PC-9 (cell line): ENCODE measurements around the gene HSBP1L1. TPM values are rescaled to one million over a fixed set of nuclear protein-coding genes. Genes with fewer than 3 reads are reported as not detected.
A peak's percentile ranks its signal among the peaks of the same experiment; 100 is the strongest.

Source experiments
- BruUV-seq: library from RNA; stranded (reverse); fragments of 400-500 nt; replicated peaks from 2 replicates; lab custom pipeline; 2021; lab: Mats Ljungman, UMichigan
- CTCF ChIA-PET: fragments of 300-600 bp; sonication (Branson Sonifier 250); formaldehyde crosslinking; loops from one replicate; lab custom pipeline; 2022; ENCODE audit warnings: antibody characterized with exemption; lab: Charles Lee
- POLR2A ChIA-PET: fragments of 300-600 bp; sonication (Branson Sonifier 250); formaldehyde crosslinking; loops from one replicate; lab custom pipeline; 2022; ENCODE audit warnings: antibody characterized with exemption; ENCODE audit not compliant: unreplicated experiment; lab: Charles Lee
- DNase-seq, 2 experiments: peaks; one replicate each; pipeline versions ENCODE4 v3.0.0 to v3.0.0-alpha.2; 2015 to 2022; ENCODE audit warnings: mixed read lengths in 1 of 2
- H2AFZ ChIP-seq: fragments of 200-600 bp; sonication (generic); 2 replicates; pipeline ENCODE4 v1.8.1; 2017; ENCODE audit warnings: antibody characterized with exemption
- H3F3A ChIP-seq: fragments of 200-600 bp; sonication (generic); 2 replicates; pipeline ENCODE4 v1.8.1; 2017; ENCODE audit warnings: antibody characterized with exemption, mild to moderate bottlenecking, low read depth; ENCODE audit not compliant: insufficient read depth
- H3K27ac ChIP-seq: fragments of 200-600 bp; sonication (generic); 2 replicates; pipeline ENCODE4 v1.6.1; 2016; ENCODE audit warnings: mixed run types
- H3K27me3 ChIP-seq: fragments of 200-600 bp; sonication (generic); 2 replicates; pipeline ENCODE4 v1.6.1; 2016; ENCODE audit warnings: low read depth, mixed run types; ENCODE audit not compliant: insufficient read depth
- H3K36me3 ChIP-seq: fragments of 200-600 bp; sonication (generic); 2 replicates; pipeline ENCODE4 v1.6.1; 2016; ENCODE audit warnings: low read depth, mixed run types
- H3K4me1 ChIP-seq: fragments of 200-600 bp; sonication (generic); replicated peaks from 2 replicates; pipeline ENCODE4 v1.6.1; 2016; ENCODE audit warnings: mixed run types; ENCODE audit not compliant: insufficient read depth
- H3K4me2 ChIP-seq: fragments of 200-600 bp; sonication (generic); 2 replicates; pipeline ENCODE4 v1.6.1; 2017; ENCODE audit warnings: mixed run types
- H3K4me3 ChIP-seq: fragments of 200-600 bp; sonication (generic); 2 replicates; pipeline ENCODE4 v1.6.1; 2016; ENCODE audit warnings: mixed run types
- H3K79me2 ChIP-seq: fragments of 200-600 bp; sonication (generic); 2 replicates; pipeline ENCODE4 v1.6.1; 2017; ENCODE audit warnings: low read depth, mixed run types
- H3K9me2 ChIP-seq: fragments of 200-600 bp; sonication (generic); 2 replicates; pipeline ENCODE4 v1.8.1; 2017; ENCODE audit warnings: mild to moderate bottlenecking; ENCODE audit not compliant: insufficient read depth
- H3K9me3 ChIP-seq: fragments of 200-600 bp; sonication (generic); 2 replicates; pipeline ENCODE4 v1.8.1; 2016; ENCODE audit warnings: low read depth; ENCODE audit not compliant: insufficient read depth
- H4K20me1 ChIP-seq: fragments of 200-600 bp; sonication (generic); 2 replicates; pipeline ENCODE4 v1.8.1; 2017; ENCODE audit not compliant: insufficient read depth
- CTCF ChIP-seq: fragments of 200-600 bp; sonication (generic); conservative IDR thresholded peaks from 2 replicates; pipeline ENCODE4 v1.6.1; 2017; ENCODE audit warnings: mixed run types, antibody characterized with exemption, mild to moderate bottlenecking, moderate library complexity
- EZH2 ChIP-seq: fragments of 200-600 bp; sonication (generic); IDR thresholded peaks from 2 replicates; pipeline ENCODE4 v1.8.0; 2017; ENCODE audit warnings: antibody characterized with exemption, low read depth
- intact Hi-C: fragments of 100-400 bp; cut with micrococcal nuclease; formaldehyde crosslinking; loops from one replicate; pipeline ENCODE4 v1.10.0; 2022; ENCODE audit not compliant: unreplicated experiment
- total RNA-seq: library from RNA; stranded (reverse); gene quantifications from 2 replicates; pipeline ENCODE4 v1.2.3, GENCODE V29; 2021

HSBP1L1 gene
- total RNA-seq, 1 experiment from 2014 or later: 41.5 TPM

- no peaks in the 10 kb centered on the region for H3K9me3 ChIP-seq
- BruUV-seq: no TSS peak
- H3K4me2 ChIP-seq: no peak overlapping the region
- intact Hi-C loops: no loop called here
- no peaks in the 10 kb centered on the region for H3K36me3 ChIP-seq
- no peak for TF ChIP-seq EZH2
- no peak for TF ChIP-seq CTCF
- H3F3A ChIP-seq: no peaks in the 10 kb centered on the region
- no peaks in the 10 kb centered on the region for H3K27me3 ChIP-seq
- no peaks in the 10 kb centered on the region for H4K20me1 ChIP-seq
- ChIA-PET POLR2A (no interaction called here), CTCF (no interaction called here)
- H2AFZ ChIP-seq: no peak overlapping the region
- H3K4me3 ChIP-seq: no peak overlapping the region
- no peak for DNase-seq
- no peaks in the 10 kb centered on the region for H3K9me2 ChIP-seq
- H3K4me1 ChIP-seq: no peaks in the 10 kb centered on the region
- no peak overlapping the region for H3K27ac ChIP-seq
- no peaks in the 10 kb centered on the region for H3K79me2 ChIP-seq
Observed at GRCh38 chr18:80004600-80005342, 40.3 kb downstream of the HSBP1L1 start.

GRCh38 chr18:80006724-80007123 is 42.3 kb downstream of the HSBP1L1 start:
- no peak for TF ChIP-seq CTCF
- TF ChIP-seq EZH2: no peak
- ChIA-PET POLR2A (no interaction called here), CTCF (no interaction called here)
- H4K20me1 ChIP-seq: no peaks in the 10 kb centered on the region
- no peaks in the 10 kb centered on the region for H3K27me3 ChIP-seq
- H2AFZ ChIP-seq: no peak overlapping the region
- DNase-seq: no peak
- H3K4me1 ChIP-seq: no peaks in the 10 kb centered on the region
- no peaks in the 10 kb centered on the region for H3K9me3 ChIP-seq
- no peak overlapping the region for H3K4me2 ChIP-seq
- H3F3A ChIP-seq: no peaks in the 10 kb centered on the region
- no peaks in the 10 kb centered on the region for H3K36me3 ChIP-seq
- no peak overlapping the region for H3K27ac ChIP-seq
- no TSS peak for BruUV-seq
- no peaks in the 10 kb centered on the region for H3K79me2 ChIP-seq
- H3K4me3 ChIP-seq: no peak overlapping the region
- intact Hi-C loops: no loop called here
- H3K9me2 ChIP-seq: no peaks in the 10 kb centered on the region

- Histone ChIP-seq H4K20me1 (no peaks in the 10 kb centered on the region), H3K4me2 (no peak overlapping the region), H3K27me3 (no peaks in the 10 kb centered on the region), H3K9me3 (no peaks in the 10 kb centered on the region), H2AFZ (no peak overlapping the region), H3F3A (no peaks in the 10 kb centered on the region), H3K36me3 (no peaks in the 10 kb centered on the region), H3K27ac (no peak overlapping the region), H3K4me1 (no peaks in the 10 kb centered on the region), H3K9me2 (no peaks in the 10 kb centered on the region), H3K79me2 (no peaks in the 10 kb centered on the region), H3K4me3 (no peak overlapping the region)
- intact Hi-C loops: no loop called here
- ChIA-PET CTCF (no interaction called here), POLR2A (no interaction called here)
- BruUV-seq: no TSS peak
- peak; percentile 35 to 71 for DNase-seq
- TF ChIP-seq CTCF (no peak), EZH2 (no peak)
Observed at GRCh38 chr18:80009661-80010550, 45.5 kb downstream of the HSBP1L1 start.
